ENCODE data around the gene EEF1G. TPM values are rescaled to one million over a fixed set of nuclear protein-coding genes. Genes with fewer than 3 reads are reported as not detected.

Gene EEF1G
- total and polyA plus RNA-seq, 9 of the 15 experiments (the other 6 are each of a cell fraction or from before 2014, with no cell fraction given) = 985 to 2,349 (median 2,035) TPM

GRCh38 chr11:62591448-62592145, 17.9 kb upstream of the EEF1G start, which contains the start of gene TUT1 (continued):
- TF ChIP-seq ARID2 (IDR thresholded peaks at IDR 0.05) = no peak
- TF ChIP-seq U2AF2 (optimal IDR thresholded peaks at IDR 0.05; ENCODE audit: low read depth, low read length) = no peak
- no peak for TF ChIP-seq EGR1 (conservative IDR thresholded peaks at IDR 0.05)
- TF ChIP-seq NCOR1 (IDR thresholded peaks at IDR 0.05) = peak; percentile 65
- no peak for TF ChIP-seq ZNF253 (CRISPR knock-in tag; conservative IDR thresholded peaks at IDR 0.05)
- TF ChIP-seq ZBTB12 (CRISPR knock-in tag; IDR thresholded peaks at IDR 0.05) = peak; percentile 95
- peak; percentile 8; the same call in 1 of the 2 replicates for TF ChIP-seq TRIM28 (IDR thresholded peaks at IDR 0.05)
- no peak for TF ChIP-seq ZNF3 (CRISPR knock-in tag; IDR thresholded peaks at IDR 0.05)
- TF ChIP-seq POLR2AphosphoS5 (IDR thresholded peaks at IDR 0.05; ENCODE audit: control insufficient read depth, insufficient read depth, low read depth, low read length) = peak; percentile 90
- TF ChIP-seq DDX20 (tag; IDR thresholded peaks at IDR 0.05; ENCODE audit: low read depth) = no peak
- TF ChIP-seq ILK (tag; IDR thresholded peaks at IDR 0.05; ENCODE audit: borderline replicate concordance, low read depth) = no peak
- TF ChIP-seq ZNF41 (CRISPR knock-in tag; conservative IDR thresholded peaks at IDR 0.05) = no peak
- TF ChIP-seq GTF2F1 (IDR thresholded peaks at IDR 0.05; ENCODE audit: low read depth, low read length) = peak; percentile 84; the same call in 1 of the 2 replicates
- TF ChIP-seq ZC3H11A (IDR thresholded peaks at IDR 0.05; ENCODE audit: low read depth, low read length) = peak; percentile 93; the same call in 1 of the 2 replicates
- peak; percentile 77; the same call in 1 of the 2 replicates for TF ChIP-seq FOXK1 (CRISPR knock-in tag; IDR thresholded peaks at IDR 0.05; ENCODE audit: borderline replicate concordance)
- TF ChIP-seq HNRNPUL1 (IDR thresholded peaks at IDR 0.05; ENCODE audit: low read length) = no peak
- TF ChIP-seq PHTF2 (CRISPR knock-in tag; IDR thresholded peaks at IDR 0.05) = no peak
- TF ChIP-seq MITF (IDR thresholded peaks at IDR 0.05) = no peak
- no peak for TF ChIP-seq DPF2 (IDR thresholded peaks at IDR 0.05)
- TF ChIP-seq TSC22D4 (tag; IDR thresholded peaks at IDR 0.05) = no peak
- TF ChIP-seq, protein P1, sequence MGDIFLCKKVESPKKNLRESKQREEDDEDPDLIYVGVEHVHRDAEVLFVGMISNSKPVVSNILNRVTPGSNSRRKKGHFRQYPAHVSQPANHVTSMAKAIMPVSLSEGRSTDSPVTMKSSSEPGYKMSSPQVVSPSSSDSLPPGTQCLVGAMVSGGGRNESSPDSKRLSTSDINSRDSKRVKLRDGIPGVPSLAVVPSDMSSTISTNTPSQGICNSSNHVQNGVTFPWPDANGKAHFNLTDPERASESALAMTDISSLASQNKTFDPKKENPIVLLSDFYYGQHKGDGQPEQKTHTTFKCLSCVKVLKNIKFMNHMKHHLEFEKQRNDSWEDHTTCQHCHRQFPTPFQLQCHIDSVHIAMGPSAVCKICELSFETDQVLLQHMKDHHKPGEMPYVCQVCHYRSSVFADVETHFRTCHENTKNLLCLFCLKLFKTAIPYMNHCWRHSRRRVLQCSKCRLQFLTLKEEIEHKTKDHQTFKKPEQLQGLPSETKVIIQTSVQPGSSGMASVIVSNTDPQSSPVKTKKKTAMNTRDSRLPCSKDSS (IDR thresholded peaks at IDR 0.05; ENCODE audit: low read depth, partially characterized antibody) = no peak
- TF ChIP-seq ZNF668 (CRISPR knock-in tag; IDR thresholded peaks at IDR 0.05) = no peak
- TF ChIP-seq, protein P2, sequence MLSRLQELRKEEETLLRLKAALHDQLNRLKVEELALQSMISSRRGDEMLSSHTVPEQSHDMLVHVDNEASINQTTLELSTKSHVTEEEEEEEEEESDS (CRISPR knock-in tag; IDR thresholded peaks at IDR 0.05) = no peak
- peak; percentile 84 for TF ChIP-seq E2F3 (CRISPR knock-in tag; IDR thresholded peaks at IDR 0.05)
- TF ChIP-seq ZNF175 (CRISPR knock-in tag; IDR thresholded peaks at IDR 0.05; ENCODE audit: low read depth) = no peak
- no peak for TF ChIP-seq NELFE (IDR thresholded peaks at IDR 0.05; ENCODE audit: insufficient read depth, insufficient read length)
- TF ChIP-seq ILF3 (IDR thresholded peaks at IDR 0.05; ENCODE audit: borderline replicate concordance) = no peak
- TF ChIP-seq ZNF124 (CRISPR knock-in tag; IDR thresholded peaks at IDR 0.05) = no peak

All from K562 (cell line).